Measurements from ENCODE around the gene TMEM87B.

The TMEM87B gene

DNA sequence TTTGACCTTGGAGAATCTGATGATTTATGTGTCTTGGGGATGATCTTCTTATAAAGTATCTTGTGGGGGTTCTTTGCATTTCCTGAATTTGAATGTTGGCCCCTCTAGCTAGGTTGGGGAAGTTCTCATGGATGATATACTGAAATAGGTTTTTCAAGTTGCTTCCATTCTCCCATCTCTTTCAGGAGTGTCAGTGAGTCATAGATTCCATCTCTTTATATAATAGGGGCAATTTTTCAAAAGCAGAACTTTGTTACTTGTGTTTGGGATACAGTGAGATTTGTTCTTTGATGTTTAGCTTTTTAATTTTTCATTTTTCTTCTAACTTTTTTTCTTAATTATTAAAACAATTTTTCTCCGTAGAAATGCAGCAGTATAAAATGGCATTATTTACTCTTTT lies 19.4 kb downstream of the TMEM87B start:
- TF ChIP-seq, protein P1, sequence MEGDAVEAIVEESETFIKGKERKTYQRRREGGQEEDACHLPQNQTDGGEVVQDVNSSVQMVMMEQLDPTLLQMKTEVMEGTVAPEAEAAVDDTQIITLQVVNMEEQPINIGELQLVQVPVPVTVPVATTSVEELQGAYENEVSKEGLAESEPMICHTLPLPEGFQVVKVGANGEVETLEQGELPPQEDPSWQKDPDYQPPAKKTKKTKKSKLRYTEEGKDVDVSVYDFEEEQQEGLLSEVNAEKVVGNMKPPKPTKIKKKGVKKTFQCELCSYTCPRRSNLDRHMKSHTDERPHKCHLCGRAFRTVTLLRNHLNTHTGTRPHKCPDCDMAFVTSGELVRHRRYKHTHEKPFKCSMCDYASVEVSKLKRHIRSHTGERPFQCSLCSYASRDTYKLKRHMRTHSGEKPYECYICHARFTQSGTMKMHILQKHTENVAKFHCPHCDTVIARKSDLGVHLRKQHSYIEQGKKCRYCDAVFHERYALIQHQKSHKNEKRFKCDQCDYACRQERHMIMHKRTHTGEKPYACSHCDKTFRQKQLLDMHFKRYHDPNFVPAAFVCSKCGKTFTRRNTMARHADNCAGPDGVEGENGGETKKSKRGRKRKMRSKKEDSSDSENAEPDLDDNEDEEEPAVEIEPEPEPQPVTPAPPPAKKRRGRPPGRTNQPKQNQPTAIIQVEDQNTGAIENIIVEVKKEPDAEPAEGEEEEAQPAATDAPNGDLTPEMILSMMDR (IDR thresholded peaks at IDR 0.05; ENCODE audit: low read depth, low read length), result no peak

DNA sequence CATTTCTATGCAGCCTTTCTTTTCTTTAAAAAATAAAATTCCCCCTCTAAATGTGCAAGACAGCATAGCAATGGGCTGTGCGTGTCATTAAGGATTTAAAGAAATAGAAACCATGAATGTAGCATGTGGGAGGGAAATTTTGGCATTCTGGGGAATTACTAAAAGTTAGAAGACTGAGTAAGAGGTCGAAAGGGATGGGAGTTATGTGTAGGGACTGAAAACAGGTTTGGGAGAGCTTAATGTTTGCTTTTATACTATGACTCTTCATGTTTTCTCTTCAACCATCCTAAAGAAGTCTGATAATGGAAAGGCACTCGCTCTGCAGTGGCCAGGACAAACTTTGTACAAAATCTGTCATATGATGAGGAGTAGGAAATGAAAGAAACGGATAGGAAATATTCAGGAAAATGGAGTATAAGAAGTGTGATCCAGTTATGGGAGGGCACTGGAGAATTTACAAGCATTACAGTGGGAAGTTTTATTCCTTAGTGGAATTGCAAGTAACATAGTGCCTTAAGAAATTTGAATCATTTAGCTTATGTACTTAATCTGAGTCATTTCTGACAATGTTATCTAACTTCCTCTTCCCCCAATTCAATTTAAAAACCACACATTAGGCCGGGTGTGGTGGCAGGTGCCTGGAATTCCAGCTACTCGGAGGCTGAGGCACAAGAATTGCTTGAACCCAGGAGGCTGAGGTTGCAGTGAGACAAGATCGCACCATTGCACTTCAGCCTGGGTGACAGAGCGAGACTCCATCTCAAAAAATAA lies 20.6 kb downstream of the TMEM87B start:
- H3K4me3 ChIP-seq (ENCODE audit: low read depth, low read length), result no peak overlapping the region

More for the DNA sequence above, 19.4 kb downstream of the TMEM87B start:
- H3K4me3 ChIP-seq (ENCODE audit: low read depth, low read length), result no peak overlapping the region

DNA sequence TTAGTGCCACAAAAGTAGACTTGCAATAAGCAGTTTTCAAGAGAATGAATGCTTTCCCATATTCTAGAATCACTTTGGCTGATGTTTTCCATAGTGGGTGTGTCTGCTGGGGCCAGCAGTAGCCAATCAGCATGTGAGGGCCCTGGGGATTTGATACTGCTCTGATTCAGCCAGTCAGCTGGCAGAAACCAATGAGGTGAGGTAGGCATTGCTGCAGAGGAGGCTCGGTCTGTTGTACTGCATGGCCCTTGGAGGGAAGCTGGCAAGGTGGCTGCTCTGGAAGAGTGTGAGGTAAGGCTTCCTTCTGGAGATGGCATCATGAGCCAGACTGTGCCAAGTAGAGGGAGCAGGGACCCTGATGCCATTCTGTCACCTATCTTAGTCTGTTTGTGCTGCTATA lies 22.7 kb downstream of the TMEM87B start:
- H3K4me3 ChIP-seq (ENCODE audit: low read depth, low read length), result no peak overlapping the region
- TF ChIP-seq, protein P1 (IDR thresholded peaks at IDR 0.05; ENCODE audit: low read depth, low read length), result no peak

More for the DNA sequence above, 20.6 kb downstream of the TMEM87B start:
- TF ChIP-seq, protein P1 (IDR thresholded peaks at IDR 0.05; ENCODE audit: low read depth, low read length), result no peak

DNA sequence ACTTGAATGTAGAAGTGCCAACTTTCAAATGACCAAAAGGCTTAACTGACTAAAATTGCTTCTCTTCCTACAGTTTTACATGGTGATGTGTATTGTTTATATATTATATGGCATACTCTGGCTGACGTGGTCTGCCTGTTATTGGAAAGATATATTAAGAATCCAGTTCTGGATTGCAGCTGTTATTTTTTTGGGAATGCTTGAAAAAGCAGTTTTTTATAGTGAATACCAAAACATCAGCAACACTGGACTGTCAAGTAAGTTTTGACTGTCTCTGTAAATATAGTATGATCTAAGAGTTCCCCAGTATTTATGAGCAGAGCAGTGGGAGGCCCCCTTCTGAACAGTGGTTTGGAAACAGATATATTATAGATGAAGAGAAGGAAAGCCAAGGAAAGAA lies 26.2 kb downstream of the TMEM87B start:
- no peak overlapping the region for H3K4me3 ChIP-seq (ENCODE audit: low read depth, low read length)
- TF ChIP-seq, protein P1 (IDR thresholded peaks at IDR 0.05; ENCODE audit: low read depth, low read length), result no peak

DNA sequence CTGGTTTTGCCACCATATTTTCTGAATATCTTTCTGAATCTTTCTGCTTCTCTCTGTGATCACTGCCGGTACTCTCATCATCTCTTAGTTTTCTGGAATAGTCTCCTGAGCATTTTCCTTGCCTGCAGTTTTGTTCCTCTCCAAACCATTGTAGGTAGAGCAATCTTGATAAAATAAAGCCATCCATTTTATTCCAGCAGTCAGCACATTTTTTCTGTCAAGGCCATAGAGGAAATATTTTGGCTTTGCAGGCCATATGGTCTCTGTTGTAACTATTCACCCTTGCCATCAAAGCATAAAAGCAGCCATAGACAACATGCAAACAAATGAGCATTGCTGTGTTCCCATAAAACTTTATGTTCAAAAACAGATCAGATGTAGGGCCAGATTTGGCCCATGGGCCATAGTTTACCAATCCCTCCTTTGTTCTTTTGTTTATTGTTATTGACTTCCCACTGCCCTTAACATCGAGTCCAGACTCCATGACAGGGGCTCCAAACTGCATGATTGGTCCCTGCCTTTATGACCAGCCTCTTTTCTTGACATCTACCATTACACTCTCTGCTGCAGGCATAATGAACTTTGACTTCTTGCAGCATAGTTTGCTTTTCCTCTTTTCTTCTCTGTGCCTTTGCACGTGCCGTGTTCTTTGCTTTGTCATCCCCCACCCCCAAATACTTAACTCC lies 29.8 kb downstream of the TMEM87B start:
- H3K4me3 ChIP-seq (ENCODE audit: low read depth, low read length), result no peak overlapping the region
- TF ChIP-seq, protein P1 (IDR thresholded peaks at IDR 0.05; ENCODE audit: low read depth, low read length), result no peak

DNA sequence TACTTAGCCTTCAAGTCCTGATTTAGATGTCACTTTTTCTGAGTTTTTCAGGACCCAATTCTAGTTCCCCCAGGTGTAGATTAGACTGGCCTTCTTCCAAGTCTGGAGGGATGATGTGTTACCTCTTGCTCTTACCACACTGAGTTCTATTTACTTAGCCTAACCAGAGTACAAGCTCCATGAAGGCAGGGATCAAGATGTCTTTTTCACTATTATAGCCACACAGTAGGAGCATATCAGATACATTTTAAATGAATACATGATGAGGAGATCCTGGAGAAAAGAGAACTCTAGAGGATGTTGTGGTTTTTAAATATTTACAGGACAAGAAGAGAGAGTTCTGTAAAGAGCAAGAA lies 30.3 kb downstream of the TMEM87B start:
- TF ChIP-seq, protein P1 (IDR thresholded peaks at IDR 0.05; ENCODE audit: low read depth, low read length), result no peak
- no peak overlapping the region for H3K4me3 ChIP-seq (ENCODE audit: low read depth, low read length)
